HAP-1 (cell line): ENCODE data around the gene CENPA.
"Not testable (repeated sequence)": the region's sequence is repeated elsewhere in the genome, so short reads cannot be mapped to it uniquely, and the experiment has no call there.

Source experiments
- DNase-seq, 2 experiments: peaks; one replicate each; pipeline ENCODE4 v3.0.0-alpha.2; 2016 to 2020; ENCODE audit warnings: low spot score in 2 of 2
- H3K27me3 ChIP-seq: fragments of 250-450 bp; sonication (Bioruptor Pico); 2 replicates; pipeline ENCODE4 v1.5.1; 2020; ENCODE audit warnings: low read depth, mild to moderate bottlenecking, moderate library complexity
- H3K36me3 ChIP-seq: fragments of 250-450 bp; sonication (Bioruptor Pico); replicated peaks from 2 replicates; pipeline ENCODE4 v1.5.1; 2020; ENCODE audit warnings: mild to moderate bottlenecking
- H3K4me1 ChIP-seq: fragments of 250-450 bp; sonication (Bioruptor Pico); 2 replicates; pipeline ENCODE4 v1.5.1; 2020; ENCODE audit warnings: mild to moderate bottlenecking
- H3K4me3 ChIP-seq: fragments of 250-450 bp; sonication (Bioruptor Pico); 2 replicates; pipeline ENCODE4 v1.5.1; 2020; ENCODE audit warnings: mild to moderate bottlenecking, moderate library complexity
- H3K9me3 ChIP-seq: fragments of 250-450 bp; sonication (Bioruptor Pico); 2 replicates; pipeline ENCODE4 v1.5.1; 2020; ENCODE audit warnings: mild to moderate bottlenecking, moderate library complexity
- in situ Hi-C: fragments of 300-500 bp; cut with MboI; formaldehyde crosslinking; loops from 3 replicates; pipeline ENCODE4 v1.14.3; 2020; ENCODE audit warnings: low sequenced_read_pairs, inconsistent platforms, mixed read lengths

Gene CENPA

DNA sequence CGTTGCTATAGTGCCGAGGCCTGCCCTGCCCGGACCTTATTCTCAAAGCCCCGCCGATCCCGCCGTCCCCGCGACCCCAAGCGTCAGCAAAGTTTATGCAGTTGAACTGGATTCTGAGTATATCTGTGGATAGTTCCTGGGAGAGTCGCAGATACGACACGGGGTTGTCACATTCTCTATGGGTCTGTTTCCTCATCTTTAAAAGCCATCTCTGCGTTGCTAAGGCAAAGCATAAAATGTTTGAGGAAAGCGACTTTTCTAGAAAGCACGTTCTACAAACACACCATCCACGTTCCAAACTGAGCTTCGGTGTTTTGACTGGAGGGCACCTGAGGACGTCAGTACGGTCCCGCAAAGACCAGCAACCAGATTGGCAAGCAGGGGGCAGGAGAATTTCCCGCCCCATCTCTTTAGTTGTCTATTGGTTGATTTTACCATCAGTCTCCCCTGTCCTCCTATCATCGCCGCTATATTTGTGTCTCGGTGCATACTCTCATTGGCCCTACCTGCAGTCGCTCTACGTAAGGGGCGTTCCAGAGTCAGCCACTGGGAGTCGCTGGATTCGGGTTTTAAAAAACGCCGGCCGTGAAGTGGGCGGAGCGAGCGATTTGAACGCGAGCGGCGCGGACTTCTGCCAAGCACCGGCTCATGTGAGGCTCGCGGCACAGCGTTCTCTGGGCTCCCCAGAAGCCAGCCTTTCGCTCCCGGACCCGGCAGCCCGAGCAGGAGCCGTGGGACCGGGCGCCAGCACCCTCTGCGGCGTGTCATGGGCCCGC is at the start of gene CENPA:
Gene CENPA, plus strand, starts transcription at position 626 of the 776 bp plus-strand sequence. Its CDS starts 141 bp downstream, at position 767.
- Histone ChIP-seq H3K4me1 (peaks cover 4% of the 10 kb centered on the region), H3K27me3 (no peaks in the 10 kb centered on the region), H3K4me3 (peak within 1 kb of the TSS; percentile 80), H3K36me3 (peaks cover 31% of the 10 kb centered on the region), H3K9me3 (peaks cover 14% of the 10 kb centered on the region)
- in situ Hi-C loops: no loop called here
- DNase-seq: peak; percentile 98

DNA sequence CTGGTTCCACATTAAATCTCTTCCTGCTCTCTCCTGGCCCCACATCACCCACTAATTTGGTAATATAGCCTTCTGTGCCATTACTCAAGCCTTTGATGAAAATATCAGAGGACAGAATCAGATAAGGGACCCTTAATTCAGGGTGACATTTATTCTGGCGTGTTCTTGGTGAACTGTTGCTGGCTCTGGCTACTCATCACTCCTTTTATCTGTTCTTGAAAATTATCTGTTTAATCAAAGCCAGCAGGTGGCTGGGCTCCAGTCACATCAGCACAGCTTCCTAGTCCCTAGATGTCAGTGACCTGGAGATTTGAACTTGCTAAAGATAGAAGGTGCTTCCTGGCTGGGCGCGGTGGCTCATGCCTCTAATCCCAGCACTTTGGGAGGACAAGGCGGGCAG is 48.6 kb upstream of the CENPA start:
- Histone ChIP-seq H3K4me3 (no peak overlapping the region), H3K4me1 (no peaks in the 10 kb centered on the region), H3K27me3 (no peaks in the 10 kb centered on the region), H3K9me3 (no peaks in the 10 kb centered on the region), H3K36me3 (no peaks in the 10 kb centered on the region)
- DNase-seq: no peak
- in situ Hi-C loops: no loop called here

DNA sequence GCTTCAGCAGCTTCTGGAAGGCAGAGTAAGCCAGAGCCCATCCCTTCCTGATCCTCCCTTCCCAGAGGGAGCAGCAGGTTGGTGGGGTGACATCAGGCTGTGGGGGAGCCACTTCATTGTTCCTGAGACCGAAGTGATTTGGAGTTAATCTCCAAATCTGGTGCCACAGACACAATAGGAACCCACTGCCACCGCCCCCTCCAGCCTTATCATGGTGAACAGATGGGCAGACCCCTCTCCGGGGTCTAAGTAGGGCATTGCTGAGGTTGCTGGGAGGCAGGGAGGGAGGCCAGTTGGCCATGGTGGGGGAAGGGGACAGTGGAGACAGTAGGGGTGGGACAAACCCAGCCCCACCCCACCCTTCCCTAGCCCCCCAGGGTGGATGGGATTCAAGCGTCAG is 47.4 kb upstream of the CENPA start:
- DNase-seq: no peak
- Histone ChIP-seq H3K27me3 (no peaks in the 10 kb centered on the region), H3K9me3 (no peaks in the 10 kb centered on the region), H3K4me3 (no peak overlapping the region), H3K36me3 (no peaks in the 10 kb centered on the region), H3K4me1 (no peaks in the 10 kb centered on the region)
- in situ Hi-C loops: no loop called here

DNA sequence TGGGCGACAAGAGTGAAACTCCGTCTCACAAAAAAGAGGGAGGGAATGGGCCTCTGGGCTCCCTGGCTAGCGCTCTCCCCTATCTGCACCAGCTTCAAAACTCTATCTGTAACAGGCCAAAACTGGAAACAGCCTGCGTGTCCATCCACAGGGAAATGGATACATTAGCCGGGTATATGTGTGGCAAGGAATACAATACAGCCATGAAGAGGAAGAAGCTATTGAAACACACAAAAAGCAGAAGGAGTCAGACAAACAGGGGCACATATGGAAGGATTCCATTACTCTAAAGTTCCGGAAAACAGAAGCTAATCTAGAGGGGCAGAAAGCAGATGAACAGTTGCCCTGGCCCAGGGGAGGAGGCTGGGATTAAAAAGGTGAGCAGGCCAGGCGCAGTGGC is 46.3 kb upstream of the CENPA start:
- H3K4me3 ChIP-seq: no peak overlapping the region
- no peak for DNase-seq
- H3K27me3 ChIP-seq: no peaks in the 10 kb centered on the region
- in situ Hi-C loops: no loop called here
- H3K36me3 ChIP-seq: no peaks in the 10 kb centered on the region
- no peaks in the 10 kb centered on the region for H3K9me3 ChIP-seq
- no peaks in the 10 kb centered on the region for H3K4me1 ChIP-seq

DNA sequence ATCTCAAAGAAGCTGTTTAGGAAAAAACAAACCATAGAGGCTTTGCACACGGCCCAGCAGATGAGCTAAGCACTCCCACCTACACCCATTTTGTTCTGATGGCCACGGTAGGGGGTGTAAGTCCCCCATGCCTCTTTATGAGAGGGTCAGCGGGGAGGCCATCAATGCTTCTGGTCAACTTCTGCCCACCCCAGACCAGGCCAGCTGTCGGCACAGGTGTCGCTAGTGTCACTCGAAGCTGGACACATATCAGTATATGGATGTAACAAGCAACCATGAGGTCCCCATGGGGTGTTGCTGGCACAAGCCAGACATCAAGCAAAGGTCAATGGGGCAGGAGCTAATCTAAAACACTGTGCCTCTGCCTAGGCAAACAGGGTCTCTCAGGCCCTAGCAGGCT is 45.5 kb upstream of the CENPA start:
- DNase-seq: no peak
- Histone ChIP-seq H3K4me1 (no peaks in the 10 kb centered on the region), H3K36me3 (no peaks in the 10 kb centered on the region), H3K27me3 (no peaks in the 10 kb centered on the region), H3K4me3 (no peak overlapping the region), H3K9me3 (no peaks in the 10 kb centered on the region)
- in situ Hi-C loops: loop anchor here (5.0 kb wide), 1 partner anchor 138 kb away; no protein-coding TSS in a partner anchor

DNA sequence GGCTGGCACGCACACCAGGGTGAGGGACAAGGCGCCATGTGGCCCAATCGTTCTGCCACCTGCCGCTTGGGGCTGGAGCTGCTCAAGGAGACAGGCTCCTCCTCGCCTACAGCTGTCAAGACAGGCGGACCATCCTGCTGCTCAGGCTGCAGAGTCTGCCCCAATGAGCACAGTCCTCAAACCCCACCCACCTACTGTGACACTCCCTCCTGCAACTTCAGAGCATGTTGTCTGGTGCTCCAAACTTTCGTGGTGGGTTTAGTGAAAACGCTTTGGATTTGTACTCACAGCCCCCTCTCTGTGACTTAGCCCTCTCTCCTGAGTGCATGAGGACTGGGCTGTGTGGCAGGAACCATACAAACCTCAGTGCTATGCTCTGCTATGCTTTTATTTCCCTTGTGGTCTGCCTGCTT is 45.0 kb upstream of the CENPA start:
- Histone ChIP-seq H3K4me1 (no peaks in the 10 kb centered on the region), H3K4me3 (no peak overlapping the region), H3K36me3 (no peaks in the 10 kb centered on the region), H3K27me3 (no peaks in the 10 kb centered on the region), H3K9me3 (no peaks in the 10 kb centered on the region)
- no peak for DNase-seq
- in situ Hi-C loops: loop anchor here (5.0 kb wide), 1 partner anchor 139 kb away; no protein-coding TSS in a partner anchor

DNA sequence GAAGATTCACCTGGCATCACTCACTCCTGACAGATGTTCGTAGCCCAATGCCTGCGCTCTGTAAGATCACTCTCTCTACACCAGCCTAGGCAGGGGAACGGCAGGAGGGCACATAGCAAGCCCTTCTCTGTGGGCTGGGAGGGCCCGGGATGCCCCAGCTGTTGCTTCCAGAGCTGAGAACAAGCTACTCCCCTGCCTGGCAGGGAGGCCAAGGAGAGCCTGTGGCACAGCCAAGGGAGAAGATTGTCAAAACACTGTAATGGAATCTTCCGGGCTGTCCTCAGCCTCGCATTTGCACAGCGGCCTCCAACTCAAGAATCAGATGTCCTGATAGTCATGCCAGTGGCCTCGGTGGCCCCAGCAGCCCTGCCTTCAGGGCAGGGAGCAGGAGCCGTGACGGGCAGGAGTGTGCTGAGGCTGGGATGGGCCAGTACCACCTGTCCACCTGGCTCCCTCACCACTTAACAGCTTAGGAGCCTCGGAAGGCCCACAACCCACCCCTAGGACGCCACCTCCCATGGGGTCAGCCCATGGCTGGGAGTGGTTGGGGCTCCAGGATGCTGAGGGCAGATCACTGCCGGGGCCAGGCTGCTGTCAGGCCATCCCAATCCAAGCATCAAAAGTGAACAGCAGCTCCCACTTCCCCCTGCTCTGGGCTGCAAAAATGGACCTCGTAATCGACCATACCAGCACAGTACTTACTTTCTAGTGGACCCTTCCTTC is 43.6 kb upstream of the CENPA start:
- H3K27me3 ChIP-seq: no peaks in the 10 kb centered on the region
- no peaks in the 10 kb centered on the region for H3K4me1 ChIP-seq
- no peaks in the 10 kb centered on the region for H3K9me3 ChIP-seq
- in situ Hi-C loops: loop anchor here (5.0 kb wide), 1 partner anchor 140 kb away; no protein-coding TSS in a partner anchor
- no peak for DNase-seq
- no peaks in the 10 kb centered on the region for H3K36me3 ChIP-seq
- H3K4me3 ChIP-seq: no peak overlapping the region

DNA sequence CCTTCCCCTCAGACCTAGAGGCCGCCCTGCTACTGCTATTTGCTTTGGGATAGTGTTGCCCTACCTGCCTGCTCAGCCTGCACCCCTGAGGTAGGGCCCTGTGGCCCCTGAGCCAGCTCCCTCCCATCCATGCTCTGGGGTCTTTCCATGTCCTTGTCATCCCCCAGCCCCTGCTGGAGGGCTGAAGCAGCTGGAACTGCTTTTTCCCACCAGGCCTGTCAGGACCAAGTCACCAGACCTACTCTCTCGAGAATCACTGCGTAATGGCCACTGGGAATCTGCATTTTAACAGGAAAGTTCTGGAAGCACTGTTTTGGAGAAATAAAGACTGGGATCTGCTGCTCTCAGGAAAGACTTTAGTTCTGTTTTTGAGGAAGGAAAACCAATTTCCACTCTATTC is 42.0 kb upstream of the CENPA start:
- no peaks in the 10 kb centered on the region for H3K9me3 ChIP-seq
- no peaks in the 10 kb centered on the region for H3K27me3 ChIP-seq
- no peak for DNase-seq
- H3K4me3 ChIP-seq: no peak overlapping the region
- in situ Hi-C loops: loop anchor here (5.0 kb wide), 1 partner anchor 142 kb away; no protein-coding TSS in a partner anchor
- H3K4me1 ChIP-seq: no peaks in the 10 kb centered on the region
- H3K36me3 ChIP-seq: no peaks in the 10 kb centered on the region

DNA sequence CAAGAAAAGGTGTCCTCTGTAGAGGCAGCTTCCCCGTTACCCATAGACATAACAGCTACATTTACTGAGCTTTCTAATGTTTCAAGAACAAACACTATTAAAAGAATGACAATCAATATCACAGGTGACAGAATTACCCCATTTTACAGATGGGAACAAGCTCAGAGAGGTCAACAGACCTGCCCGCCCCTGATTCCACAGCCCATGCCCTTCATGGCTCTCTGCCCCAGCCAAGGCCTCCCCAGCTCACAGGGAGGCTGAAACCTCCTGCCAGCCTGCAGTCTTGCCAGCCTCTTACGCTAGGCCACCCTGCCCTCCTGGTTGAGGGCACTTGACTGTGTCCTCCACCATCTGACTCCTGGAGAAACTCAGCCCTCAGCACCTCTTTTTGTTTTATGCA is 40.9 kb upstream of the CENPA start:
- H3K36me3 ChIP-seq: no peaks in the 10 kb centered on the region
- no peaks in the 10 kb centered on the region for H3K9me3 ChIP-seq
- no peak overlapping the region for H3K4me3 ChIP-seq
- in situ Hi-C loops: loop anchor here (5.0 kb wide), 1 partner anchor 143 kb away; no protein-coding TSS in a partner anchor
- peaks cover 6% of the 10 kb centered on the region for H3K4me1 ChIP-seq
- H3K27me3 ChIP-seq: no peaks in the 10 kb centered on the region
- no peak for DNase-seq

DNA sequence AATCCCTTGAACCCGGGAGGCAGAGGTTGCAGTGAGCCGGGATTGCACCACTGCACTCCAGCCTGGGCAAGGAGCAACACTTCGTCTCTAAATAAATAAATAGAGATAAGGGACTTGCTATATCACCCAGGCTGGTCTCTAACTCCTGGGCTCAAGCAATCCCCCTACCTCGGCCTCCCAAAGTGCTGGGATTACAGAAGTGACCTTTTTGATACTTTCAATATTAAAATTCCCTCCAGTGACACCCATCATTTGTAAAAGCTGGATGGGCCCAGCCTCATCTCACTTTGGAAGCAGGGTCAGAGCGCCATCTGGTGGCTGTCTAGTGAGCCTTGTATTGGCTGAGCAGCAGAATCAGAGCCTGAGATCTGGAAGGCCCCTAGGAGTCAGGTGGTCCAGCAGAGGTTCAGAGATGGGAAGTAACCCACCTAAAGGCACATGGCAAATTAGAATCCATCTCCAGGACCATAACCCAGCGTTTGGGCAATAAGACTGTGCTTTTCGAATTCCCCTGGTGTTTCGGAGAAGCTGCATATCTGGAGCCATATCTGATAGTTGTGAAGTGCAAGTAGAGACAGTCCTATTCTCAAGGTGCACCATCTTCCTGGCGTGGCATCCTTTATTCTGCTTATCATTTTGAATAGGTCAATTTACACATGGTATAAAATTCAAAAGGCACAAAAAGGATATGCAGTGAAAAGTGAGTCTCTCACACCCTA is 40.1 kb upstream of the CENPA start:
- in situ Hi-C loops: no loop called here
- Histone ChIP-seq H3K36me3 (no peaks in the 10 kb centered on the region), H3K4me3 (no peak overlapping the region), H3K27me3 (no peaks in the 10 kb centered on the region), H3K4me1 (peaks cover 13% of the 10 kb centered on the region), H3K9me3 (no peaks in the 10 kb centered on the region)
- peak; percentile 71 to 92 for DNase-seq

DNA sequence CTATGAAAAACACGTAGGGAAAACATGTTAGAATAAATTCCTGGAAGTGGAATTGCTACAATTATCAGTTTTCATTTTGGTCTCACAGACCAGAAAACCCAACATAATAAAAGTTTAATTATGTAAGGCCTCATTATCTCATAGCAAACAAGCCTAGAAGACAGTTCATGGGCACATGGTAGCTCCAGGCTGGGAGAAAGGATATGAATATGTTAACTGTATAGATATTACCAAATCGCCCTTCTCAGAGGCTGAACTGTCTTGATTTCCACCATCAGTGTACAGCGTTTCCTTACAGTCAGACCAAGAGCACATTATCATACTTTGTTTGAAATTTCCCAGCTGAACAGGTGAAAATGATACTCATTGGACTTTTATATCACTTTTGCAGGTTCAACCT is 38.9 kb upstream of the CENPA start:
- H3K9me3 ChIP-seq: no peaks in the 10 kb centered on the region; the same call in 1 of the 2 replicates
- in situ Hi-C loops: no loop called here
- H3K36me3 ChIP-seq: no peaks in the 10 kb centered on the region
- no peak overlapping the region for H3K4me3 ChIP-seq
- H3K4me1 ChIP-seq: peaks cover 13% of the 10 kb centered on the region
- no peak for DNase-seq
- no peaks in the 10 kb centered on the region for H3K27me3 ChIP-seq

DNA sequence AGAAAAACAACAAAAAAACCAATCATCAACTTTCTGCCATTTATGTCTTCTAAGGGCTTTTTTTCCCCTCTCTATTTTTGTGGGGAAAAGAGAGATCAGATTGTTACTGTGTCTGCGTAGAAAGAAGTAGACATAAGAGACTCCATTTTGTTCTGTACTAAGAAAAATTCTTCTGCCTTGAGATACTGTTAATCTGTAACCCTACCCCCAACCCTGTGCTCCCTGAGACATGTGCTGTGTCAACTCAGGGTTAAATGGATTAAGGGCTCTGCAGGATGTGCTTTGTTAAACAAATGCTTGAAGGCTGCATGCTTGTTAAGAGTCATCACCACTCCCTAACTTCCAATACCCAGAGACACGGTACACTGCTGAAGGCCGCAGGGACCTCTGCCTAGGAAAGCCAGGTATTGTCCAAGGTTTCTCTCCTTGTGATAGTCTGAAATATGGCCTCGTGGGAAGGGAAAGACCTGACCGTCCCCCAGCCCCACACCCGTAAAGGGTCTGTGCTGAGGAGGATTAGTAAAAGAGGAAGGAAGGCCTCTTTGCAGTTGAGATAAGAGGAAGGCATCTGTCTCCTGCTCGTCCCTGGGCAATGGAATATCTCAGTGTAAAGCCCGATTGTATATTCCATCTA is 36.0 kb upstream of the CENPA start:
- DNase-seq: peak; percentile 72 to 89
- H3K27me3 ChIP-seq, in situ Hi-C loops, H3K9me3 ChIP-seq, H3K36me3 ChIP-seq: not testable (repeated sequence)
- H3K4me3 ChIP-seq: peak overlapping the region; percentile 9
- H3K4me1 ChIP-seq: peaks cover 13% of the 10 kb centered on the region

DNA sequence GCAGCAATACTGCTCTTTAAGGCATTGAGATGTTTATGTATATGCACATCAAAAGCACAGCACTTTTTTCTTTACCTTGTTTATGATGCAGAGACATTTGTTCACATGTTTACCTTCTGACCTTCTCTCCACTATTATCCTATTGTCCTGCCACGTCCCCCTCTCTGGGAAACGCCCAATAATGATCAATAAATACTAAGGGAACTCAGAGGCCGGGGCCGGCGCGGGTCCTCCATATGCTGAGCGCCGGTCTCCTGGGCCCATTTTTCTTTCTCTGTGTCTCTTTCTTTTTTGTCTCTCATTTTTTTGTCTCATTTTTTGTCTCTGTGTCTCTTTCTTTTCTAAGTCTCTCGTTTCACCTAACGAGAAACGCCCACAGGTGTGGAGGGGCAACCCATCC is 35.4 kb upstream of the CENPA start:
- DNase-seq: peak; percentile 41 to 52
- in situ Hi-C loops, H3K9me3 ChIP-seq, H3K27me3 ChIP-seq, H3K36me3 ChIP-seq: not testable (repeated sequence)
- peaks cover 13% of the 10 kb centered on the region for H3K4me1 ChIP-seq
- H3K4me3 ChIP-seq: peak overlapping the region; percentile 9
